ENCODE measurements around the gene GRIN2C. TPM values are rescaled to one million over a fixed set of nuclear protein-coding genes. Genes with fewer than 3 reads are reported as not detected.

The GRIN2C gene
- total and polyA plus RNA-seq, 2 of the 4 experiments (the other 2 are of a cell fraction) = 0.22 TPM; not detected in 1

GRCh38 chr17:74846621-74847020, 13.1 kb downstream of the GRIN2C start:
- Histone ChIP-seq H3K4me3 (ENCODE audit: insufficient read depth, low read depth, low read length) (no peak overlapping the region), H4K8ac (ENCODE audit: low read depth in 2 of 2, low read length in 2 of 2) (no peak overlapping the region), H2BK120ac (ENCODE audit: low read depth, low read length) (no peak overlapping the region), H3K9ac (ENCODE audit: low read depth, low read length) (no peak overlapping the region), H3K18ac (ENCODE audit: low read depth, low read length) (no peak overlapping the region), H2BK15ac (ENCODE audit: low read depth, low read length) (no peak overlapping the region), H3K36me3 (ENCODE audit: control insufficient read depth, insufficient read depth, low read length) (no peaks in the 10 kb centered on the region), H2BK5ac (ENCODE audit: low read depth, low read length, poor library complexity, severe bottlenecking) (no peak overlapping the region), H4K20me1 (ENCODE audit: insufficient read depth, low read length) (no peaks in the 10 kb centered on the region), H3K23ac (ENCODE audit: low read depth, low read length) (no peak overlapping the region), H3K9me3 (ENCODE audit: control insufficient read depth, insufficient read depth, low read length) (no peaks in the 10 kb centered on the region), H2AFZ (replicated peaks; ENCODE audit: low read length, poor library complexity) (no peak overlapping the region), H3K4me2 (ENCODE audit: low read depth, low read length) (no peak overlapping the region), H3K9me1 (ENCODE audit: insufficient read depth, low read length) (no peaks in the 10 kb centered on the region), H2BK20ac (ENCODE audit: low read depth, low read length) (no peak overlapping the region), H3K14ac (replicated peaks; ENCODE audit: low read depth, low read length) (no peak overlapping the region), H3K79me1 (ENCODE audit: low read depth in 1 of 2, low read length in 2 of 2) (no peaks in the 10 kb centered on the region), H4K91ac (ENCODE audit: insufficient read depth, low read depth, low read length) (no peak overlapping the region), H2AK9ac (replicated peaks; ENCODE audit: low read depth, low read length, poor library complexity) (no peak overlapping the region), H4K5ac (ENCODE audit: low read depth, low read length) (no peak overlapping the region), H3K27me3 (ENCODE audit: control insufficient read depth, insufficient read depth, low read length) (peaks cover 17% of the 10 kb centered on the region), H3K4ac (ENCODE audit: low read depth, low read length) (no peak overlapping the region), H3K27ac (ENCODE audit: insufficient read depth, low read length) (no peak overlapping the region), H3K56ac (ENCODE audit: extremely low read depth, insufficient read depth, low read length) (no peak overlapping the region), H2AK5ac (ENCODE audit: low read depth, low read length) (no peak overlapping the region), H3K4me1 (ENCODE audit: control insufficient read depth, insufficient read depth, low read length) (peaks cover 3% of the 10 kb centered on the region; the same call in 1 of the 2 replicates)
- WGBS, 2 experiments (ENCODE audit: extremely low coverage in 2 of 2, insufficient read length in 1 of 2) = 95% methylated on average over 11 of the region's 16 CpGs; no CpG with 5 or more reads in 1 of the 2 experiments
- BruUV-seq (replicated peaks) = no TSS peak
- intact Hi-C loops (cut with micrococcal nuclease) (no loop called here), in situ Hi-C loops (cut with MboI; ENCODE audit: low sequenced_read_pairs) (no loop called here), dilution Hi-C loops (cut with HindIII; ENCODE audit: low sequenced_read_pairs, unreplicated experiment) (no loop called here)
- TF ChIP-seq SMC3 (IDR thresholded peaks at IDR 0.05; ENCODE audit: low read depth, low read length) (no peak), RCOR1 (IDR thresholded peaks at IDR 0.05; ENCODE audit: insufficient replicate concordance, low read length) (no peak), NFE2L2 (IDR thresholded peaks at IDR 0.05; ENCODE audit: low read depth, low read length) (no peak), CEBPB (IDR thresholded peaks at IDR 0.05; ENCODE audit: low read depth, low read length) (no peak), CTCF (conservative IDR thresholded peaks at IDR 0.05; ENCODE audit: low read depth, low read length) (no peak), FOS (IDR thresholded peaks at IDR 0.05; ENCODE audit: low read depth, low read length) (no peak), POLR2A (IDR thresholded peaks at IDR 0.05; ENCODE audit: low read depth, low read length) (no peak), USF2 (IDR thresholded peaks at IDR 0.05; ENCODE audit: low read depth, low read length) (no peak), RFX5 (IDR thresholded peaks at IDR 0.05; ENCODE audit: low read depth, low read length) (no peak), CHD1 (IDR thresholded peaks at IDR 0.05; ENCODE audit: low read depth, low read length) (no peak), MAFK (IDR thresholded peaks at IDR 0.05; ENCODE audit: low read depth, low read length) (no peak)
- no peak for DNase-seq
- POLR2A ChIA-PET (ENCODE audit: unreplicated experiment) = no interaction called here
- ATAC-seq (ENCODE audit: low read depth) = no peak
- CTCF ChIA-PET = no interaction called here

Measured in IMR-90 (cell line).